ENCODE measurements around the gene GLIS1. TPM values are rescaled to one million over a fixed set of nuclear protein-coding genes. Genes with fewer than 3 reads are reported as not detected.

GLIS1 gene
- total and polyA plus RNA-seq, 11 donors, result 0.06 to 0.35 (median 0.13) TPM; not detected in 6

GRCh38 chr1:53633073-53633704, 105.8 kb downstream of the GLIS1 start:
- Histone ChIP-seq H3K4me1 (no peaks in the 10 kb centered on the region), H3K27me3 (no peaks in the 10 kb centered on the region), H3K27ac (no peak overlapping the region), H3K9me3 (no peaks in the 10 kb centered on the region), H3K36me3 (no peaks in the 10 kb centered on the region), H3K4me3 (no peak overlapping the region)
- DNase-seq (peak in 1 of 5 donors; percentile 1), ATAC-seq (no peak)
- TF ChIP-seq CTCF (IDR thresholded peaks at IDR 0.05), result no peak
- no peak for TF ChIP-seq POLR2A (IDR thresholded peaks at IDR 0.05)
- WGBS, 4 donors, result 90 to 94% (median 92%) methylated on average over 13 of the region's 13 CpGs
- intact Hi-C loops (cut with DNase I), result no loop called here

- intact Hi-C loops (cut with DNase I), result no loop called here
- TF ChIP-seq POLR2A (IDR thresholded peaks at IDR 0.05) (no peak), CTCF (IDR thresholded peaks at IDR 0.05) (no peak)
- no peak overlapping the region for H3K4me3 ChIP-seq
- no peaks in the 10 kb centered on the region for H3K27me3 ChIP-seq
- H3K4me1 ChIP-seq, result no peaks in the 10 kb centered on the region
- no peaks in the 10 kb centered on the region for H3K36me3 ChIP-seq
- DNase-seq (peak in 1 of 5 donors; percentile 6), ATAC-seq (peak in 1 of 4 donors; percentile 29)
- H3K27ac ChIP-seq, result no peak overlapping the region
- no peaks in the 10 kb centered on the region for H3K9me3 ChIP-seq
- 85 to 89% (median 87%) methylated on average over 6 of the region's 6 CpGs for WGBS, 4 donors
Measured at GRCh38 chr1:53631622-53632310, 107.2 kb downstream of the GLIS1 start.

DNA sequence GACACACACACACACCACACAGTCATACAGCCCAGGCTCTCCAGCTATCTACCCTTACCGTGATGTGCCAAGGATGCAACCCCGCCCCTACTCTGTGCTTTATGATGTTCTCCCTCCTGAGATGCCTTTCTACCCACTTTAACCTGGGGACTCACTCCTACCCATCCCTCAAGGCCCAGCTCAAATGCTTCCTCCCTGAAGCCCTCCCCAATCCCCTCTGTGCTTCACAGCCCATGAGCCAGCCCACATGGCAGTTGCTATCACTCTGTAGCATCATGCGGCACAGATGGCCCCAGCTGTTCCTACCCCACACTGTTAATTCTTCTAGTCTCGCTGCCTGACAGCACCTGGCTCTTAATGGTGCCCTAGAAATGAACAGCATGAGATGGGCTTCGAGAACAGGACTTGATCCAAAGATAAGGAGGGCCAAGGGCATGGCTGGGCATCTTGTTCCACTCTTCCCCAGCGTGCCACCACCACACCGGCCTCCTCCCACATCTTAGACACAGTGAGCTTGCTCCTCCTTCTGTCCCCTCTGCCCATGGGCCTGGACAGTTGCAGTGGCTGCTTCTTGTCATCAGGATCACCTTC, 109.8 kb downstream of the GLIS1 start:
- Histone ChIP-seq H3K4me1 (peaks cover 0 to 5% (median 0%) of the 10 kb centered on the region in 12 donors), H3K9me3 (peaks cover 0 to 3% (median 0%) of the 10 kb centered on the region in 12 donors), H3K4me3 (no peak overlapping the region), H3K27ac (no peak overlapping the region), H3K27me3 (no peaks in the 10 kb centered on the region), H3K36me3 (no peaks in the 10 kb centered on the region)
- intact Hi-C loops (cut with DNase I), result no loop called here
- ATAC-seq (no peak), DNase-seq (peak in 1 of 5 donors; percentile 5)
- WGBS, 4 donors, result 83 to 91% (median 89%) methylated on average over 7 of the region's 7 CpGs
- TF ChIP-seq CTCF (IDR thresholded peaks at IDR 0.05), result no peak
- TF ChIP-seq POLR2A (IDR thresholded peaks at IDR 0.05), result no peak

GRCh38 chr1:53628286-53628955, 110.5 kb downstream of the GLIS1 start:
- WGBS, 4 donors, result 86 to 92% (median 87%) methylated on average over 14 of the region's 14 CpGs
- H3K4me1 ChIP-seq, result peaks cover 0 to 5% (median 0%) of the 10 kb centered on the region in 12 donors
- H3K27me3 ChIP-seq, result no peaks in the 10 kb centered on the region
- H3K9me3 ChIP-seq, result peaks cover 0 to 11% (median 0%) of the 10 kb centered on the region in 12 donors
- no peak overlapping the region for H3K27ac ChIP-seq
- DNase-seq, result peak in 1 of 5 donors; percentile 6
- ATAC-seq, result no peak
- intact Hi-C loops (cut with DNase I), result no loop called here
- H3K36me3 ChIP-seq, result no peaks in the 10 kb centered on the region
- TF ChIP-seq CTCF (IDR thresholded peaks at IDR 0.05) (no peak), POLR2A (IDR thresholded peaks at IDR 0.05) (no peak)
- H3K4me3 ChIP-seq, result no peak overlapping the region

All from heart left ventricle (tissue), 16 donors.